HepG2 (cell line): ENCODE measurements around the gene KMT2D. TPM values are rescaled to one million over a fixed set of nuclear protein-coding genes. Genes with fewer than 3 reads are reported as not detected.

Experiments
- AKNA ChIP-seq: sonication (generic); formaldehyde crosslinking; IDR thresholded peaks from 2 replicates; pipeline ENCODE4 v1.4.0; 2020; ENCODE audit warnings: missing genetic modification reagents, borderline replicate concordance
- CSRNP2 ChIP-seq: sonication (generic); formaldehyde crosslinking; conservative IDR thresholded peaks from 2 replicates; pipeline ENCODE4 v1.8.0; 2022; ENCODE audit warnings: low read depth, missing genetic modification reagents
- FOXO1 ChIP-seq: sonication (generic); formaldehyde crosslinking; IDR thresholded peaks from 2 replicates; pipeline ENCODE4 v1.4.0; 2020; ENCODE audit warnings: missing genetic modification reagents
- FOXO4 ChIP-seq: sonication (generic); formaldehyde crosslinking; conservative IDR thresholded peaks from 2 replicates; pipeline ENCODE4 v1.8.1; 2023; ENCODE audit warnings: missing genetic modification reagents
- JDP2 ChIP-seq: sonication (generic); formaldehyde crosslinking; IDR thresholded peaks from 2 replicates; pipeline ENCODE4 v1.8.1; 2022; ENCODE audit warnings: missing genetic modification reagents, borderline replicate concordance
- NCOR1 ChIP-seq: fragments of 200-600 bp; sonication (generic); IDR thresholded peaks from 2 replicates; pipeline ENCODE4 v1.7.0; 2017; ENCODE audit warnings: antibody characterized with exemption, low read length, borderline replicate concordance
- RFX1 ChIP-seq: fragments of 450-650 bp; IDR thresholded peaks from 2 replicates; pipeline ENCODE4 v1.6.1; 2017
- SIX4 ChIP-seq: sonication (generic); formaldehyde crosslinking; IDR thresholded peaks from 2 replicates; pipeline ENCODE4 v1.4.0; 2020; ENCODE audit warnings: missing genetic modification reagents
- SNAPC2 ChIP-seq: sonication (generic); formaldehyde crosslinking; IDR thresholded peaks from 2 replicates; pipeline ENCODE4 v1.8.1; 2022; ENCODE audit warnings: mild to moderate bottlenecking, missing genetic modification reagents
- ZC3H13 ChIP-seq: sonication (generic); formaldehyde crosslinking; IDR thresholded peaks from 2 replicates; pipeline ENCODE4 v1.8.1; 2023; ENCODE audit warnings: mild to moderate bottlenecking, missing genetic modification reagents, moderate library complexity
- ZFP41 ChIP-seq: sonication (generic); formaldehyde crosslinking; IDR thresholded peaks from 2 replicates; pipeline ENCODE4 v1.4.0; 2020; ENCODE audit warnings: mild to moderate bottlenecking, missing genetic modification reagents, borderline replicate concordance
- ZFP82 ChIP-seq: sonication (generic); formaldehyde crosslinking; IDR thresholded peaks from 2 replicates; pipeline ENCODE4 v1.5.1; 2020; ENCODE audit warnings: mild to moderate bottlenecking, missing genetic modification reagents, borderline replicate concordance
- ZNF10 ChIP-seq: sonication (generic); formaldehyde crosslinking; IDR thresholded peaks from 2 replicates; pipeline ENCODE4 v1.4.0; 2020; ENCODE audit warnings: mild to moderate bottlenecking, low read depth, missing genetic modification reagents, borderline replicate concordance
- ZNF224 ChIP-seq: sonication (generic); formaldehyde crosslinking; IDR thresholded peaks from 2 replicates; pipeline ENCODE4 v1.5.0; 2020; ENCODE audit warnings: mild to moderate bottlenecking, missing genetic modification reagents
- ZNF235 ChIP-seq: sonication (generic); formaldehyde crosslinking; IDR thresholded peaks from 2 replicates; pipeline ENCODE4 v1.8.1; 2023; ENCODE audit warnings: mild to moderate bottlenecking, missing genetic modification reagents, borderline replicate concordance
- ZNF558 ChIP-seq: sonication (generic); formaldehyde crosslinking; IDR thresholded peaks from 2 replicates; pipeline ENCODE4 v1.9.0; 2022; ENCODE audit warnings: mild to moderate bottlenecking, missing genetic modification reagents, borderline replicate concordance
- ZNF614 ChIP-seq: IDR thresholded peaks from 2 replicates; pipeline ENCODE4 v1.6.1; 2018; ENCODE audit warnings: missing biosample characterization, missing genetic modification reagents, inconsistent platforms, borderline replicate concordance
- polyA plus RNA-seq, 8 experiments: library from polyadenylated mRNA; depleted of rRNA in 3 of 8; stranded (reverse) in 7 of 8; unstranded in 1 of 8; fragments of >200 nt; fragmentation: Illumina TruSeq in 4 of 8; extraction: Trizol in 4 of 8; gene quantifications; 2 replicates each; pipeline versions ENCODE4 v1.2.1 to v1.2.3, GENCODE V29; 2011 to 2016; ENCODE audit warnings: low read depth in 4 of 8, missing spikeins in 1 of 8, mixed read lengths in 1 of 8; ENCODE audit not compliant: insufficient read depth in 1 of 8
- total RNA-seq, 5 experiments: library from RNA; depleted of rRNA; stranded (reverse); fragments of >200 nt; fragmentation: Illumina TruSeq; extraction: Trizol; gene quantifications; 2 replicates each; pipeline ENCODE4 v1.2.3, GENCODE V29; 2016; ENCODE audit warnings: low read depth in 1 of 5

KMT2D gene
- total and polyA plus RNA-seq, 2 of the 13 experiments (the other 11 are each of a cell fraction or from before 2014, with no cell fraction given), result 8.1 to 10.4 TPM

GRCh38 chr12:49060237-49061156 lies at the start of gene KMT2D (continued):
- TF ChIP-seq ZNF10 (CRISPR knock-in tag), result no peak
- no peak for TF ChIP-seq AKNA
- no peak for TF ChIP-seq ZNF235 (CRISPR knock-in tag)
- TF ChIP-seq ZFP41 (CRISPR knock-in tag), result no peak
- no peak for TF ChIP-seq RFX1
- TF ChIP-seq NCOR1, result no peak; the same call in 1 of the 2 replicates
- TF ChIP-seq SNAPC2 (CRISPR knock-in tag), result no peak
- TF ChIP-seq ZFP82 (CRISPR knock-in tag), result 0 out of 2 replicates have a peak, but pooled peaks have one; percentile 49
- no peak; the same call in 1 of the 2 replicates for TF ChIP-seq JDP2 (CRISPR knock-in tag)
- TF ChIP-seq FOXO1, result peak; percentile 37; the same call in 1 of the 2 replicates
- TF ChIP-seq ZNF614, result 0 out of 2 replicates have a peak, but pooled peaks have one; percentile 74
- TF ChIP-seq CSRNP2 (CRISPR knock-in tag), result no peak; the same call in 1 of the 2 replicates
- TF ChIP-seq ZNF224 (CRISPR knock-in tag), result peak; percentile 85
- peak; percentile 59; the same call in 1 of the 2 replicates for TF ChIP-seq ZNF558 (CRISPR knock-in tag)
- peak; percentile 90 for TF ChIP-seq ZC3H13 (CRISPR knock-in tag)
- peak; percentile 75 for TF ChIP-seq SIX4 (CRISPR knock-in tag)
- TF ChIP-seq FOXO4 (CRISPR knock-in tag), result no peak
